OCI-LY3 (cell line): Measurements from ENCODE around the gene TMEM14B.

Source experiments
- H2AFZ ChIP-seq: fragments of 200-600, 300-600 bp; shearing (Covaris generic); 2 replicates; pipeline ENCODE4 v1.6.0; 2014; ENCODE audit warnings: antibody characterized with exemption, low read depth, low read length
- H3K27ac ChIP-seq: fragments of 200-600, 300-600 bp; sonication (generic); 2 replicates; pipeline ENCODE4 v1.5.1; 2014; ENCODE audit warnings: mild to moderate bottlenecking, low read length, moderate library complexity, mixed read lengths
- H3K27me3 ChIP-seq: fragments of 200-600, 300-600 bp; sonication (generic); 2 replicates; pipeline ENCODE4 v1.6.1; 2014; ENCODE audit warnings: low read depth, low read length, mixed read lengths
- H3K36me3 ChIP-seq: fragments of 200-600, 300-600 bp; sonication (generic); replicated peaks from 2 replicates; pipeline ENCODE3; 2014; ENCODE audit warnings: low read depth, low read length, mixed read lengths
- H3K4me1 ChIP-seq: fragments of 300-600, 200-600 bp; sonication (generic); 2 replicates; pipeline ENCODE4 v1.6.1; 2014; ENCODE audit warnings: low read length, mixed read lengths
- H3K4me2 ChIP-seq: fragments of 200-600, 300-600 bp; sonication (generic); 2 replicates; pipeline ENCODE4 v1.6.1; 2014; ENCODE audit warnings: low read length, mixed read lengths
- H3K4me3 ChIP-seq: fragments of 300-600, 200-600 bp; sonication (generic); 2 replicates; pipeline ENCODE4 v1.5.1; 2014; ENCODE audit warnings: antibody characterized with exemption, mild to moderate bottlenecking, low read length, moderate library complexity
- H3K79me2 ChIP-seq: fragments of 300-600, 200-600 bp; shearing (Covaris generic); 2 replicates; pipeline ENCODE4 v1.6.1; 2014; ENCODE audit warnings: mild to moderate bottlenecking, low read length, mixed read lengths
- H3K9ac ChIP-seq: fragments of 300-600, 200-600 bp; shearing (Covaris generic); 2 replicates; pipeline ENCODE4 v1.6.0; 2014; ENCODE audit warnings: mild to moderate bottlenecking, low read length, moderate library complexity
- H3K9me3 ChIP-seq: fragments of 200-600, 300-600 bp; shearing (Covaris generic); 2 replicates; pipeline ENCODE4 v1.6.1; 2014; ENCODE audit warnings: low read length, mixed read lengths; ENCODE audit not compliant: insufficient read depth
- H4K20me1 ChIP-seq: fragments of 200-600, 300-600 bp; sonication (generic); 2 replicates; pipeline ENCODE4 v1.6.1; 2016; ENCODE audit warnings: low read length, mixed read lengths; ENCODE audit not compliant: insufficient read depth
- CTCF ChIP-seq: fragments of 200-600, 300-600 bp; sonication (generic); IDR thresholded peaks from 2 replicates; pipeline ENCODE4 v1.5.1; 2014; ENCODE audit warnings: antibody characterized with exemption, low read length, low read depth
- EZH2phosphoT487 ChIP-seq: fragments of 200-600 bp; shearing (Covaris generic); IDR thresholded peaks from 2 replicates; pipeline ENCODE4 v1.6.1; 2018; ENCODE audit warnings: antibody characterized with exemption, mixed run types, low read depth

The TMEM14B gene

GRCh38 chr6:10771371-10771894 lies 23.8 kb downstream of the TMEM14B start:
- no peak overlapping the region for H3K9ac ChIP-seq
- H3K27ac ChIP-seq = no peak overlapping the region
- H3K27me3 ChIP-seq = no peaks in the 10 kb centered on the region
- no peaks in the 10 kb centered on the region for H3K79me2 ChIP-seq
- TF ChIP-seq CTCF (no peak), EZH2phosphoT487 (no peak)
- no peaks in the 10 kb centered on the region for H3K36me3 ChIP-seq
- no peak overlapping the region for H2AFZ ChIP-seq
- H3K4me1 ChIP-seq = no peaks in the 10 kb centered on the region
- H4K20me1 ChIP-seq = no peaks in the 10 kb centered on the region
- H3K9me3 ChIP-seq = no peaks in the 10 kb centered on the region
- no peak overlapping the region for H3K4me2 ChIP-seq
- H3K4me3 ChIP-seq = no peak overlapping the region

GRCh38 chr6:10778230-10778629 lies 30.6 kb downstream of the TMEM14B start:
- H3K4me2 ChIP-seq = no peak overlapping the region
- H3K79me2 ChIP-seq = no peaks in the 10 kb centered on the region
- no peaks in the 10 kb centered on the region for H3K9me3 ChIP-seq
- H2AFZ ChIP-seq = no peak overlapping the region
- H3K27ac ChIP-seq = no peak overlapping the region
- no peaks in the 10 kb centered on the region for H3K36me3 ChIP-seq
- no peak overlapping the region for H3K4me3 ChIP-seq
- H3K27me3 ChIP-seq = no peaks in the 10 kb centered on the region
- H3K4me1 ChIP-seq = no peaks in the 10 kb centered on the region
- no peaks in the 10 kb centered on the region for H4K20me1 ChIP-seq
- TF ChIP-seq CTCF = no peak
- TF ChIP-seq EZH2phosphoT487 = no peak
- H3K9ac ChIP-seq = no peak overlapping the region

GRCh38 chr6:10779076-10779475 lies 31.5 kb downstream of the TMEM14B start:
- no peaks in the 10 kb centered on the region for H3K79me2 ChIP-seq
- H2AFZ ChIP-seq = no peak overlapping the region
- H3K9ac ChIP-seq = no peak overlapping the region
- H3K9me3 ChIP-seq = no peaks in the 10 kb centered on the region
- H3K4me2 ChIP-seq = no peak overlapping the region
- no peaks in the 10 kb centered on the region for H3K36me3 ChIP-seq
- no peak for TF ChIP-seq CTCF
- H3K27me3 ChIP-seq = no peaks in the 10 kb centered on the region
- H3K4me1 ChIP-seq = no peaks in the 10 kb centered on the region
- H4K20me1 ChIP-seq = no peaks in the 10 kb centered on the region
- no peak overlapping the region for H3K27ac ChIP-seq
- no peak overlapping the region for H3K4me3 ChIP-seq

- Histone ChIP-seq H3K27ac (no peak overlapping the region), H3K4me3 (no peak overlapping the region), H3K9me3 (no peaks in the 10 kb centered on the region), H3K79me2 (no peaks in the 10 kb centered on the region), H3K4me2 (no peak overlapping the region), H3K9ac (no peak overlapping the region), H3K27me3 (no peaks in the 10 kb centered on the region), H3K4me1 (peaks cover 10% of the 10 kb centered on the region), H2AFZ (no peak overlapping the region), H3K36me3 (no peaks in the 10 kb centered on the region), H4K20me1 (no peaks in the 10 kb centered on the region)
- TF ChIP-seq EZH2phosphoT487 = no peak
- no peak for TF ChIP-seq CTCF
Measured at GRCh38 chr6:10791673-10792072, 44.1 kb downstream of the TMEM14B start.
